K562 (cell line): ENCODE data around the gene SPATS2. TPM values are rescaled to one million over a fixed set of nuclear protein-coding genes. Genes with fewer than 3 reads are reported as not detected.
A peak's percentile ranks its signal among the peaks of the same experiment; 100 is the strongest.

Source experiments
- ASH1L ChIP-seq: fragments of 450-650 bp; IDR thresholded peaks from 2 replicates; pipeline ENCODE4 v1.6.1; 2018; ENCODE audit warnings: borderline replicate concordance, mild to moderate bottlenecking, low read depth; ENCODE audit not compliant: partially characterized antibody
- CXXC5 ChIP-seq: fragments of 250-450 bp; sonication (Bioruptor Pico); IDR thresholded peaks from 2 replicates; pipeline ENCODE4 v1.8.0; 2022; ENCODE audit warnings: inconsistent platforms, mild to moderate bottlenecking, moderate library complexity
- GABPB1 ChIP-seq: sonication (generic); formaldehyde crosslinking; IDR thresholded peaks from 2 replicates; pipeline ENCODE4 v1.8.0; 2022; ENCODE audit warnings: mild to moderate bottlenecking, missing genetic modification reagents
- SMC3 ChIP-seq: conservative IDR thresholded peaks from 2 replicates; pipeline ENCODE4 v1.6.1; 2011; ENCODE audit warnings: low read depth, low read length, improper control_type of control experiment; ENCODE audit not compliant: insufficient read depth
- ZC3H4 ChIP-seq: sonication (generic); formaldehyde crosslinking; IDR thresholded peaks from 2 replicates; pipeline ENCODE4 v1.9.0; 2021; ENCODE audit warnings: missing genetic modification reagents, borderline replicate concordance
- ZFP1 ChIP-seq: fragments of 450-650 bp; formaldehyde crosslinking; IDR thresholded peaks from 2 replicates; pipeline ENCODE4 v1.4.0; 2020; ENCODE audit warnings: mild to moderate bottlenecking, mixed read lengths
- ZNF407 ChIP-seq: fragments of 450-650 bp; IDR thresholded peaks from 2 replicates; pipeline ENCODE4 v1.6.1; 2016; ENCODE audit warnings: low read depth
- ZNF644 ChIP-seq: fragments of 200-800 bp; sonication (Bioruptor generic); IDR thresholded peaks from 2 replicates; pipeline ENCODE4 v1.6.1; 2016; ENCODE audit warnings: low read depth, missing genetic modification characterization, missing compliant biosample characterization
- polyA plus RNA-seq, 8 experiments: library from polyadenylated mRNA; depleted of rRNA in 4 of 8; stranded (reverse) in 5 of 8; unstranded in 3 of 8; fragments of >200 nt; fragmentation: Nextera tagmentation in 2 of 8; fragmentation: Illumina TruSeq in 1 of 8; extraction: Ambion mirVana in 2 of 8; extraction: Trizol in 1 of 8; gene quantifications; 2 replicates each; pipeline versions ENCODE4 v1.2.1 to v1.2.3, GENCODE V29; 2011 to 2014; ENCODE audit warnings: inconsistent platforms in 1 of 8, missing spikeins in 1 of 8
- total RNA-seq, 7 experiments: library from RNA; depleted of rRNA in 6 of 7; stranded (reverse); fragments of >200 nt in 6 of 7; fragmentation: Illumina TruSeq in 2 of 7; extraction: Trizol in 2 of 7; gene quantifications; 2 replicates each; pipeline versions ENCODE4 v1.2.1 to v1.2.3, GENCODE V29; 2011 to 2021; ENCODE audit warnings: low replicate concordance in 1 of 7
- TF ChIP-seq, protein P1 (sequence below): fragments of 200-600 bp; sonication (generic); IDR thresholded peaks from one replicate; pipeline ENCODE4 v1.6.1; 2012; ENCODE audit warnings: mild to moderate bottlenecking, low read depth, low read length, inconsistent platforms

SPATS2 gene
- total and polyA plus RNA-seq, 9 of the 15 experiments (the other 6 are each of a cell fraction or from before 2014, with no cell fraction given) = 5.4 to 48.2 (median 17.5) TPM

- TF ChIP-seq, protein P1, sequence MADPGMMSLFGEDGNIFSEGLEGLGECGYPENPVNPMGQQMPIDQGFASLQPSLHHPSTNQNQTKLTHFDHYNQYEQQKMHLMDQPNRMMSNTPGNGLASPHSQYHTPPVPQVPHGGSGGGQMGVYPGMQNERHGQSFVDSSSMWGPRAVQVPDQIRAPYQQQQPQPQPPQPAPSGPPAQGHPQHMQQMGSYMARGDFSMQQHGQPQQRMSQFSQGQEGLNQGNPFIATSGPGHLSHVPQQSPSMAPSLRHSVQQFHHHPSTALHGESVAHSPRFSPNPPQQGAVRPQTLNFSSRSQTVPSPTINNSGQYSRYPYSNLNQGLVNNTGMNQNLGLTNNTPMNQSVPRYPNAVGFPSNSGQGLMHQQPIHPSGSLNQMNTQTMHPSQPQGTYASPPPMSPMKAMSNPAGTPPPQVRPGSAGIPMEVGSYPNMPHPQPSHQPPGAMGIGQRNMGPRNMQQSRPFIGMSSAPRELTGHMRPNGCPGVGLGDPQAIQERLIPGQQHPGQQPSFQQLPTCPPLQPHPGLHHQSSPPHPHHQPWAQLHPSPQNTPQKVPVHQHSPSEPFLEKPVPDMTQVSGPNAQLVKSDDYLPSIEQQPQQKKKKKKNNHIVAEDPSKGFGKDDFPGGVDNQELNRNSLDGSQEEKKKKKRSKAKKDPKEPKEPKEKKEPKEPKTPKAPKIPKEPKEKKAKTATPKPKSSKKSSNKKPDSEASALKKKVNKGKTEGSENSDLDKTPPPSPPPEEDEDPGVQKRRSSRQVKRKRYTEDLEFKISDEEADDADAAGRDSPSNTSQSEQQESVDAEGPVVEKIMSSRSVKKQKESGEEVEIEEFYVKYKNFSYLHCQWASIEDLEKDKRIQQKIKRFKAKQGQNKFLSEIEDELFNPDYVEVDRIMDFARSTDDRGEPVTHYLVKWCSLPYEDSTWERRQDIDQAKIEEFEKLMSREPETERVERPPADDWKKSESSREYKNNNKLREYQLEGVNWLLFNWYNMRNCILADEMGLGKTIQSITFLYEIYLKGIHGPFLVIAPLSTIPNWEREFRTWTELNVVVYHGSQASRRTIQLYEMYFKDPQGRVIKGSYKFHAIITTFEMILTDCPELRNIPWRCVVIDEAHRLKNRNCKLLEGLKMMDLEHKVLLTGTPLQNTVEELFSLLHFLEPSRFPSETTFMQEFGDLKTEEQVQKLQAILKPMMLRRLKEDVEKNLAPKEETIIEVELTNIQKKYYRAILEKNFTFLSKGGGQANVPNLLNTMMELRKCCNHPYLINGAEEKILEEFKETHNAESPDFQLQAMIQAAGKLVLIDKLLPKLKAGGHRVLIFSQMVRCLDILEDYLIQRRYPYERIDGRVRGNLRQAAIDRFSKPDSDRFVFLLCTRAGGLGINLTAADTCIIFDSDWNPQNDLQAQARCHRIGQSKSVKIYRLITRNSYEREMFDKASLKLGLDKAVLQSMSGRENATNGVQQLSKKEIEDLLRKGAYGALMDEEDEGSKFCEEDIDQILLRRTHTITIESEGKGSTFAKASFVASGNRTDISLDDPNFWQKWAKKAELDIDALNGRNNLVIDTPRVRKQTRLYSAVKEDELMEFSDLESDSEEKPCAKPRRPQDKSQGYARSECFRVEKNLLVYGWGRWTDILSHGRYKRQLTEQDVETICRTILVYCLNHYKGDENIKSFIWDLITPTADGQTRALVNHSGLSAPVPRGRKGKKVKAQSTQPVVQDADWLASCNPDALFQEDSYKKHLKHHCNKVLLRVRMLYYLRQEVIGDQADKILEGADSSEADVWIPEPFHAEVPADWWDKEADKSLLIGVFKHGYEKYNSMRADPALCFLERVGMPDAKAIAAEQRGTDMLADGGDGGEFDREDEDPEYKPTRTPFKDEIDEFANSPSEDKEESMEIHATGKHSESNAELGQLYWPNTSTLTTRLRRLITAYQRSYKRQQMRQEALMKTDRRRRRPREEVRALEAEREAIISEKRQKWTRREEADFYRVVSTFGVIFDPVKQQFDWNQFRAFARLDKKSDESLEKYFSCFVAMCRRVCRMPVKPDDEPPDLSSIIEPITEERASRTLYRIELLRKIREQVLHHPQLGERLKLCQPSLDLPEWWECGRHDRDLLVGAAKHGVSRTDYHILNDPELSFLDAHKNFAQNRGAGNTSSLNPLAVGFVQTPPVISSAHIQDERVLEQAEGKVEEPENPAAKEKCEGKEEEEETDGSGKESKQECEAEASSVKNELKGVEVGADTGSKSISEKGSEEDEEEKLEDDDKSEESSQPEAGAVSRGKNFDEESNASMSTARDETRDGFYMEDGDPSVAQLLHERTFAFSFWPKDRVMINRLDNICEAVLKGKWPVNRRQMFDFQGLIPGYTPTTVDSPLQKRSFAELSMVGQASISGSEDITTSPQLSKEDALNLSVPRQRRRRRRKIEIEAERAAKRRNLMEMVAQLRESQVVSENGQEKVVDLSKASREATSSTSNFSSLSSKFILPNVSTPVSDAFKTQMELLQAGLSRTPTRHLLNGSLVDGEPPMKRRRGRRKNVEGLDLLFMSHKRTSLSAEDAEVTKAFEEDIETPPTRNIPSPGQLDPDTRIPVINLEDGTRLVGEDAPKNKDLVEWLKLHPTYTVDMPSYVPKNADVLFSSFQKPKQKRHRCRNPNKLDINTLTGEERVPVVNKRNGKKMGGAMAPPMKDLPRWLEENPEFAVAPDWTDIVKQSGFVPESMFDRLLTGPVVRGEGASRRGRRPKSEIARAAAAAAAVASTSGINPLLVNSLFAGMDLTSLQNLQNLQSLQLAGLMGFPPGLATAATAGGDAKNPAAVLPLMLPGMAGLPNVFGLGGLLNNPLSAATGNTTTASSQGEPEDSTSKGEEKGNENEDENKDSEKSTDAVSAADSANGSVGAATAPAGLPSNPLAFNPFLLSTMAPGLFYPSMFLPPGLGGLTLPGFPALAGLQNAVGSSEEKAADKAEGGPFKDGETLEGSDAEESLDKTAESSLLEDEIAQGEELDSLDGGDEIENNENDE = no peak
- TF ChIP-seq SMC3 (no peak), ZFP1 (CRISPR knock-in tag) (no peak), CXXC5 (CRISPR knock-in tag) (peak; percentile 82), ZNF644 (tag) (no peak), GABPB1 (no peak), ASH1L (no peak), ZC3H4 (CRISPR knock-in tag) (no peak; the same call in 1 of the 2 replicates), ZNF407 (no peak)
Measured at GRCh38 chr12:49365542-49365941, 1.7 kb upstream of the SPATS2 start (continued).
